ENCODE data around the gene CAMSAP1. TPM values are rescaled to one million over a fixed set of nuclear protein-coding genes. Genes with fewer than 3 reads are reported as not detected.
"Not testable (repeated sequence)": the region's sequence is repeated elsewhere in the genome, so short reads cannot be mapped to it uniquely, and the experiment has no call there.

The CAMSAP1 gene
- total RNA-seq, 1 donor from 2014 or later = 34.8 TPM

GRCh38 chr9:135895202-135895848, 12.0 kb downstream of the CAMSAP1 start:
- TF ChIP-seq EZH2 (IDR thresholded peaks at IDR 0.05; ENCODE audit: insufficient read depth, low read length) (no peak), CTCF (IDR thresholded peaks at IDR 0.05; ENCODE audit: insufficient read depth, low read depth, low read length) (no peak)
- Mint-ChIP-seq H3K27ac (ENCODE audit: unreplicated experiment) (no peak overlapping the region), H3K36me3 (ENCODE audit: low read depth, unreplicated experiment) (peaks cover 16% of the 10 kb centered on the region), H3K9me3 (ENCODE audit: unreplicated experiment) (peaks cover 9% of the 10 kb centered on the region), H3K4me1 (ENCODE audit: low read depth, unreplicated experiment) (peaks cover 19% of the 10 kb centered on the region), H3K27me3 (ENCODE audit: low read depth, unreplicated experiment) (no peaks in the 10 kb centered on the region), H3K4me3 (ENCODE audit: unreplicated experiment) (no peak overlapping the region)
- H3K4me3 ChIP-seq (ENCODE audit: insufficient read depth, low read depth, low read length) = no peak overlapping the region
- no peak overlapping the region for H2AFZ ChIP-seq (ENCODE audit: low read depth, low read length)
- H4K20me1 ChIP-seq (ENCODE audit: insufficient read depth, low read length) = peaks cover 97% of the 10 kb centered on the region
- H3K9me3 ChIP-seq (ENCODE audit: insufficient read depth, low read depth, low read length) = no peaks in the 10 kb centered on the region
- FAIRE-seq (no peak), DNase-seq (ENCODE audit: low read depth) (no peak)
- no peak overlapping the region for H3K4me2 ChIP-seq (ENCODE audit: low read length)
- H3K4me1 ChIP-seq (ENCODE audit: insufficient read depth, low read length) = no peaks in the 10 kb centered on the region
- no peak overlapping the region for H3K27ac ChIP-seq (ENCODE audit: low read depth, low read length)
- H3K79me2 ChIP-seq (ENCODE audit: insufficient read depth, low read length) = peaks cover 99% of the 10 kb centered on the region
- H3K9ac ChIP-seq (ENCODE audit: low read length) = no peak overlapping the region
- no peaks in the 10 kb centered on the region for H3K27me3 ChIP-seq (ENCODE audit: insufficient read depth, low read length)
- H3K36me3 ChIP-seq (ENCODE audit: insufficient read depth, low read length) = no peaks in the 10 kb centered on the region

- Histone ChIP-seq H3K79me2 (ENCODE audit: insufficient read depth, low read length) (peaks cover 99% of the 10 kb centered on the region), H3K9ac (ENCODE audit: low read length) (no peak overlapping the region), H3K4me1 (ENCODE audit: insufficient read depth, low read length) (peaks cover under 1% of the 10 kb centered on the region), H3K4me2 (ENCODE audit: low read length) (no peak overlapping the region), H2AFZ (ENCODE audit: low read depth, low read length) (no peak overlapping the region), H3K4me3 (ENCODE audit: insufficient read depth, low read depth, low read length) (no peak overlapping the region), H3K36me3 (ENCODE audit: insufficient read depth, low read length) (no peaks in the 10 kb centered on the region), H3K9me3 (ENCODE audit: insufficient read depth, low read depth, low read length) (no peaks in the 10 kb centered on the region), H3K27me3 (ENCODE audit: insufficient read depth, low read length) (no peaks in the 10 kb centered on the region), H4K20me1 (ENCODE audit: insufficient read depth, low read length) (peaks cover 98% of the 10 kb centered on the region), H3K27ac (ENCODE audit: low read depth, low read length) (no peak overlapping the region)
- FAIRE-seq (no peak), DNase-seq (ENCODE audit: low read depth) (no peak)
- Mint-ChIP-seq H3K27me3 (ENCODE audit: low read depth, unreplicated experiment) (no peaks in the 10 kb centered on the region), H3K9me3 (ENCODE audit: unreplicated experiment) (peaks cover 4% of the 10 kb centered on the region), H3K4me1 (ENCODE audit: low read depth, unreplicated experiment) (peaks cover 17% of the 10 kb centered on the region), H3K36me3 (ENCODE audit: low read depth, unreplicated experiment) (peaks cover 11% of the 10 kb centered on the region), H3K4me3 (ENCODE audit: unreplicated experiment) (no peak overlapping the region), H3K27ac (ENCODE audit: unreplicated experiment) (no peak overlapping the region)
- no peak for TF ChIP-seq EZH2 (IDR thresholded peaks at IDR 0.05; ENCODE audit: insufficient read depth, low read length)
- no peak for TF ChIP-seq CTCF (IDR thresholded peaks at IDR 0.05; ENCODE audit: insufficient read depth, low read depth, low read length)
These were observed 14.2 kb downstream of the CAMSAP1 start for GRCh38 chr9:135893104-135893503.

GRCh38 chr9:135892327-135892726, 15.0 kb downstream of the CAMSAP1 start:
- not testable (repeated sequence) for H3K4me2 ChIP-seq (ENCODE audit: low read length); H2AFZ ChIP-seq (ENCODE audit: low read depth, low read length); H3K27me3 ChIP-seq (ENCODE audit: insufficient read depth, low read length); H3K27ac Mint-ChIP-seq (ENCODE audit: unreplicated experiment); H3K36me3 ChIP-seq (ENCODE audit: insufficient read depth, low read length); H3K9me3 ChIP-seq (ENCODE audit: insufficient read depth, low read depth, low read length); H3K9me3 Mint-ChIP-seq (ENCODE audit: unreplicated experiment); H3K4me1 ChIP-seq (ENCODE audit: insufficient read depth, low read length); DNase-seq (ENCODE audit: low read depth); H3K4me3 ChIP-seq (ENCODE audit: insufficient read depth, low read depth, low read length); H3K9ac ChIP-seq (ENCODE audit: low read length); H3K27ac ChIP-seq (ENCODE audit: low read depth, low read length); H3K4me3 Mint-ChIP-seq (ENCODE audit: unreplicated experiment); FAIRE-seq; H3K27me3 Mint-ChIP-seq (ENCODE audit: low read depth, unreplicated experiment)
- Mint-ChIP-seq H3K4me1 (ENCODE audit: low read depth, unreplicated experiment) (peaks cover 19% of the 10 kb centered on the region), H3K36me3 (ENCODE audit: low read depth, unreplicated experiment) (peaks cover 11% of the 10 kb centered on the region)
- Histone ChIP-seq H4K20me1 (ENCODE audit: insufficient read depth, low read length) (peaks cover 98% of the 10 kb centered on the region), H3K79me2 (ENCODE audit: insufficient read depth, low read length) (peaks cover 99% of the 10 kb centered on the region)
